ENCODE measurements around the gene ASB18. TPM values are rescaled to one million over a fixed set of nuclear protein-coding genes. Genes with fewer than 3 reads are reported as not detected.

Gene ASB18
- total RNA-seq, 2 experiments from 2014 or later, result not detected

DNA sequence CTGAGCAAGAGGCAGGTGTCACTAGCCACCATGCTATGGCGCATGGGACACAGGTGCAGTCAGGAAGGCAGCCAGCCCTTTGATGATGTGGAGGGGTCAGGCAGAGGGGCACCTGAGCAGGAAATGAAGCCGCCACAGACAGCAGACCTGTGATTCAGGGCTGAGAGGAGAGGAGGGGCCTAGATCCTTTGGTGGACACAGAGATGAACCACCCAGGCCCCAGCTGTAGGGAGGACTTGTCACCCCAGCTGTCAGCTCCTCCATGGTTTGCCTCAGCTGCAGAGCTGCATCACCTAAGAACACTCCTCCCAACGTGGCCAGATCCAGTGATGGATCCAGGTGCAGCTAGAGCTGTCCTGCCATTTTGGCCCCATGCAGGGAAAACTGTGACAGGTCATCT, 11.6 kb downstream of the ASB18 start:
- intact Hi-C loops (cut with DNase I, micrococcal nuclease), result no loop called here
- CTCF ChIA-PET, result no interaction called here
- POLR2A ChIA-PET, result no interaction called here
- Mint-ChIP-seq H3K9me3 (ENCODE audit: low read depth) (no peaks in the 10 kb centered on the region), H3K27me3 (peaks cover 20% of the 10 kb centered on the region), H3K4me3 (no peak overlapping the region), H3K4me1 (no peaks in the 10 kb centered on the region), H3K27ac (no peak overlapping the region), H3K36me3 (ENCODE audit: low read depth) (no peaks in the 10 kb centered on the region)
- ATAC-seq (no peak), DNase-seq (no peak)

DNA sequence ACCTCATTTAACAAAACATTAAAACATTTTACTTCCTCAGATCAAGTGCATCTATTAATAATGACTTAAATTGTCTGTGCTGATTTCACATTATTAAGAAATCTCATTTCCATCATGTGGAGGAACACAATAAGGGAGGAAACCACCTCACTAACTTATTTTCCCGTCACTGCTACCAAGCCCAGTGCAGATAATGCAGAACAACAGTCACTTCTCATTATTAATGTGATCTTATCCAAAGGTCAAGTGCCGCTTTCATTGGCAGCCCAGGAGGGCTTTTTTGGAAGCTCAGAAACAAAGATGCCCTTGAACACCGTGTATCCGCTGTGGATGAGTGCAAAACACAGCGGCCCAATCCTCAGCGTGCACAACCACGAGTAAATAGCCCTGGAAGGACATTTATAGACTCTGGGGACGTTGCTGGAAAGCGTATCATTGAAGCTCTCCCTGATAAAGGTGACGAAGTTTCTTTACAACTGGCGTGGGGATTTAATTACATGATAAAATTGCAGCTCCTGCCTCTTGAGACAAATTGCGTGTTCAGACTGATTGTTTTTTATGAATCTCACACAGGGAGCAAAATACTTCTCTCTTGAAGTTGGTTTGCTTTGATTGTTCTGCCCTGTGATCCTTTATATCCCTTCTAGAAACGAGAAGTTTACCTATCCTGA, 13.2 kb downstream of the ASB18 start:
- ChIA-PET POLR2A (no interaction called here), CTCF (no interaction called here)
- Mint-ChIP-seq H3K36me3 (ENCODE audit: low read depth) (no peaks in the 10 kb centered on the region), H3K4me1 (no peaks in the 10 kb centered on the region), H3K27me3 (peaks cover 21% of the 10 kb centered on the region), H3K27ac (no peak overlapping the region), H3K9me3 (ENCODE audit: low read depth) (no peaks in the 10 kb centered on the region), H3K4me3 (no peak overlapping the region)
- no peak for DNase-seq
- intact Hi-C loops (cut with DNase I, micrococcal nuclease), result no loop called here
- ATAC-seq, result no peak

DNA sequence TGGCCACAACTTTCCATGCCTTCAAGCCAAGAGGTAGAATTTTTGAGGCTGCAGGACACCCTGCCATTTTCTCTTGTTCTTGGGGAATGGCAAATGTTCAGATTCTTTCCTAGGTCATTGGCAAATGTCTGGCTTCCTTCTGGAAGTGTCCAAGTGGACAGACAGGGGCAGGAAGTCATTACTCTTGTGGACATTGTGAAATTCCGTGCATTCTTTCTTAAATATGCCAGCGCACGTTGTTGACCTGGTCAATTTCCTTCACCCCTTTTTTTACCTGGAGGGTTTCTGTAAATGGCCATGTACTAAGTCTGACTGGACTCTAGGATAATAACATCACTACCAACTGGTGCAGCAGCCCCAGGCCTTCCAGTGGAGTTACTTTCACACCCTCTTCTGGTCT, 13.9 kb downstream of the ASB18 start:
- intact Hi-C loops (cut with DNase I, micrococcal nuclease), result no loop called here
- Mint-ChIP-seq H3K4me1 (no peaks in the 10 kb centered on the region), H3K9me3 (ENCODE audit: low read depth) (no peaks in the 10 kb centered on the region), H3K4me3 (no peak overlapping the region), H3K27ac (no peak overlapping the region), H3K36me3 (ENCODE audit: low read depth) (no peaks in the 10 kb centered on the region), H3K27me3 (peaks cover 20% of the 10 kb centered on the region)
- CTCF ChIA-PET, result no interaction called here
- DNase-seq, result no peak
- POLR2A ChIA-PET, result no interaction called here
- ATAC-seq, result no peak

DNA sequence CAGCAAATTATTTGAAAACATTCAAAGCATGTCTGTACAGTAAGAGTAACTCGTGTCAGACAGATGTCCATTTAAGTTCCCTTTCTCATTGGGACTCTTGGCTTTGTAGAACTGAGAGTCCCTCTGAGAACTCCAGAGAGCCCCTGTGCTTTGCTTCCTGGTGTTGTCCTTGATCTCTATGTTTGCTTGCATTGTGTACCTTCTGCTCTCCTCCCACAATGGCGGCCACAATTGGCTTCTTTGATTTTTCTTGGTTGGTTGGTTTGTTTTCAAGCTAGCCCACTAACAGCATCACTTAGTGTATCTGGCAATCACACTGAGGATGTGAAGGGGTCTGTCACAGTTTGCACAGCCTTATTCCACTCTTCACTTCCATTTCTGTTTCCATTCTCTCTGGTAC, 15.1 kb downstream of the ASB18 start:
- Mint-ChIP-seq H3K36me3 (ENCODE audit: low read depth) (no peaks in the 10 kb centered on the region), H3K27me3 (peaks cover 20% of the 10 kb centered on the region), H3K27ac (no peak overlapping the region), H3K4me3 (no peak overlapping the region), H3K9me3 (ENCODE audit: low read depth) (no peaks in the 10 kb centered on the region), H3K4me1 (no peaks in the 10 kb centered on the region)
- no peak for ATAC-seq
- POLR2A ChIA-PET, result no interaction called here
- DNase-seq, result no peak
- intact Hi-C loops (cut with DNase I, micrococcal nuclease), result no loop called here
- CTCF ChIA-PET, result no interaction called here

DNA sequence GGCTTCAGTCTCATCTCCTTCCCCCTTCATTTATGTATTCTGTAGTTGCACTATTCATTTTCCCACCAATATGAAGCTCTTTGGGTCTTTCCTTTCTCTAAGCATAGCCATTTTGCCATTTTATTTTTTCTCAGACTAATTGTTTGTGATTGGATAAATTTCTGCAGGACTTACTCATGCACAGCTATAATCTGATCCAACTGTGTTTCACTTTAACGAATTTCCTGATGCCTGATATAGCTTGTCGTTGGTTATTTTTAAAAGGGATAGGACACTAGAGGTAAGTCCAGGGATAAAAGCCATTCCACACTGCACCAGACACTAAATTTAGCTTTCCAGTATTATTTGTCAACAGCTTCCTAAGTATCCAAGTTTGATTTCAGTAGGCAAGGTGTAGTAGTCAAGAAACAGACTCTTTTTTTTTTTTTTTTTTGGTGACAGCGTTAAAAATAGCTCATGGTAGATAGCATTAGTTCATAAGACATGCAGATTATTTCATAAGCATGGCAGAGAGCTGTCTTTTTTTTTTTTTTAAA, 17.4 kb downstream of the ASB18 start:
- intact Hi-C loops (cut with DNase I, micrococcal nuclease), result no loop called here
- DNase-seq (no peak), ATAC-seq (no peak)
- Mint-ChIP-seq H3K9me3 (ENCODE audit: low read depth) (no peaks in the 10 kb centered on the region), H3K27me3 (peaks cover 16% of the 10 kb centered on the region), H3K4me3 (no peak overlapping the region), H3K36me3 (ENCODE audit: low read depth) (no peaks in the 10 kb centered on the region), H3K4me1 (no peaks in the 10 kb centered on the region), H3K27ac (no peak overlapping the region)
- POLR2A ChIA-PET, result interaction anchor here (0.6 kb wide), 1 partner anchor 18 kb away, joined by 7 read pairs; no protein-coding TSS in a partner anchor
- CTCF ChIA-PET, result interaction anchor here (0.6 kb wide), 1 partner anchor 64 kb away, joined by 3 read pairs; no protein-coding TSS in a partner anchor

DNA sequence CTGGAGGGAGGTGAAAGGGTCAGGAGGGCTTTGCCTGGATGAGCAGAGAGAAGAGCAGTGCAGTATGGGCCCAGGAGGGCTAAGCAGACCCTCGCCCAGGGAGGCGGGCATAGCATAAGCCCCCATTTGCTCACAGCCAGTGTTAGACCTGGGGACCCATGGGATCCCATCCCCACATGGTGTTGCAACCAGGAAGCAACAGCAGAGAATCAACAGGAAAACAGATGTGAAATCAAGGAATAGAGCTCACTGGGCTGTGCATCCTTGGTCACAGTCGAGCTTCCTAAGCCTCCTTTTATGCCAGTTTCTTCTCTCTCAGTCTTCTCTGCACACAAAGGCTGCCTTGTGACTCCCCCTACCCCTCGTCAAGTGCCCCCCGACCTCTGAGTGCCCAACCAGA, 19.9 kb downstream of the ASB18 start:
- POLR2A ChIA-PET, result interaction anchor here (0.7 kb wide), 1 partner anchor 108 kb away, joined by 3 read pairs; no protein-coding TSS in a partner anchor
- Mint-ChIP-seq H3K27ac (no peak overlapping the region), H3K36me3 (ENCODE audit: low read depth) (no peaks in the 10 kb centered on the region), H3K4me3 (no peak overlapping the region), H3K9me3 (ENCODE audit: low read depth) (no peaks in the 10 kb centered on the region), H3K27me3 (peaks cover 21% of the 10 kb centered on the region), H3K4me1 (no peaks in the 10 kb centered on the region)
- intact Hi-C loops (cut with DNase I, micrococcal nuclease), result no loop called here
- no peak for ATAC-seq
- DNase-seq, result no peak
- CTCF ChIA-PET, result no interaction called here

DNA sequence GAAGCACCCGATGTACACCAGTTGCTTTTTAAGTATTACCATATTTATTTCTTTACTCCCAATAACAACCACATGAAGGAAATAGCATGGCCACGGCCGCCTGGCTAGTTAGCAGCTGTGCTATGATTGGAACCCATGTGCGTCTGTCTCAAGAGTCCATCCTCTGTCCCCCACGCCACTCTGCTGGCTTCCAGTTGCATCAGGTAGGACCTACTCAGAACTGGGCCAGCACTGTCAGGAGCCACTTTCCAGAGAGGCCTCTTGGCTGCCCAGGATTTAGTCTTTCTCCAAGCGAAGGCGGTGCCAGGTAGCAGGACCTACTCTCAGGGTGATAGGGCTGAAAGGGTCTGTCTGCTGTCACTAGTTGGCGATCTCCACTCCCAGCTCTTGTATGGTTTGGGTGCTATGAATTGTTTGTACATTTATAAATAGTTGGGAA, 22.1 kb downstream of the ASB18 start:
- POLR2A ChIA-PET, result no interaction called here
- Mint-ChIP-seq H3K4me1 (no peaks in the 10 kb centered on the region), H3K27ac (no peak overlapping the region), H3K36me3 (ENCODE audit: low read depth) (no peaks in the 10 kb centered on the region), H3K4me3 (no peak overlapping the region), H3K27me3 (peaks cover 24% of the 10 kb centered on the region), H3K9me3 (ENCODE audit: low read depth) (no peaks in the 10 kb centered on the region)
- no peak for DNase-seq
- intact Hi-C loops (cut with DNase I, micrococcal nuclease), result no loop called here
- no peak for ATAC-seq
- CTCF ChIA-PET, result interaction anchor here (0.5 kb wide), 1 partner anchor 329 kb away, joined by 3 read pairs; no protein-coding TSS in a partner anchor

DNA sequence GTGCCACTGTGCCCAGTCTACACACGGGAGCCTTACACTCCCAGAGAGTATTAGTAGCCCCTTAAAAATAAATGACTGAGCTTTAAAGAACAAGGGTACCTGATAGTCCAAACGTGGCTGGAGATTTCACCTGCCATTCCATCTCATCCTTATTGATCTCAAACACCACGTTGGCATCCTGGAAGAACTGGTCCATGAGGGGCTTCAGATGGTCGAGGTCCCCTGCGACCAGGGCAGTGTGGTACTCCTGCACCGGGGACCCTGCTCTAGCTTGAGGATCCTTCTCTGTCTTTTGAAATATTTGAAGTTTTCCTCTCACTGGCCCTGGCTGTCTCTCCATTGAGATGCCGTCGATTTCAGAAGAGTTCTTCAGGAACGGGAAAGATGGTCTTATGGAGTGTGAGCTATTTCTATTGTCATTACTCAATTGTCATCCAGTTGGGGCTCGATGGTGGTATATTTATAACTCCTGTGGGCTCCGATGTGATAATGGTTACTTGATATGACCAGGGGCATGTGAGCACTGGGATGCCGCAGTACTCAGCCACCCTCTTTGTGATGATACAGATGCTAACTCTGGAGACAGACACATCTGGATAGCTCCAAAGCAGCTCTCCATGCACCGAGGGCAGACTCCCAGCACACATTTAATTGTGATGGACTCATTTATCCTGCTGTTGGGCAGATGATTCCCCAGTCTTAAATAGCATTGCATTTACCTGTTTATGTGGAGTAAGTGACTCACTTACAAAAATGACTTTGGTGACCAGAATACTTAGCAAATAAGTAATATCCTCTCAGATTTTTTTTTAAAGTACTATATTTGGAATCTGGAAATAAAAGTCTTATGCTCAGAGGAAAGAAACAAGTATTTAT, 22.8 kb downstream of the ASB18 start:
- POLR2A ChIA-PET, result no interaction called here

DNA sequence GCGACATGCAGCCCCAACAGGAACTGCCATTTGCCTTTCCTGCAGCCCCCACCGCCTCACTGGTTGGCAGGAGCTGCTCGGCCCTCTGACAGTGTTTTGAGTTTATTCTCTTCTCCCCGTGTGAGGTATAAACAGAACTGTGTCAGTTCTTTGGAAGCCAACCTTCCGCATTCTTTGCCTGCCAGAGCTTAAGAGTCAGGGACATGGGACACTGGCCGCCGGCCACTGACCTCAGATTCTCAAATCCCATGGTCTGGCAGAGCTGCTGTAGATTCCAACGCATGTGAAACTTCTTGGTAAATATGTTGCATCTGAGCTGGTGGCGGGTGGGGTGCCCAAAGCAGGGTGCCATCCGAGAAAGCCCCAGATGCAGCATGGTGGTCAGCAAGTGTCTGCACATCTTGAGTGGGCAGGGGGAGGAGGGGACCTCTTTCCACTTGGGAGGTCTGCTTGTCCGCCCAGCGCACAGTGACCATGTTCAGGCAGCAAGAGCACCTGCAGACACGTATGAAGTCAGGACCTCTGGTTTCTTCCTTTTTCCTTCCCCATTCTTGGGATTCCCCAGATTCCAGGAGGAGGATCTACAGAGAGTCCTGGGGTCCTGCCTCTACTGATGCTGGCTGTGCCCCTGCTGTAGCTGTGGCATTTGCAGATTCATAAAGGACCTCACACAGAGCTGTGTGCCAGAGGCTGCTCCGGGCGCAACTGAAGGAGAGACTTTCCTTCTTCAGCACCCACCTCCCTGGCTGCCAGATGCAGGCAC, 23.8 kb downstream of the ASB18 start:
- Mint-ChIP-seq H3K27me3 (peaks cover 31% of the 10 kb centered on the region), H3K9me3 (ENCODE audit: low read depth) (no peaks in the 10 kb centered on the region), H3K36me3 (ENCODE audit: low read depth) (no peaks in the 10 kb centered on the region), H3K4me3 (no peak overlapping the region), H3K4me1 (peaks cover 2% of the 10 kb centered on the region), H3K27ac (no peak overlapping the region)
- ChIA-PET CTCF (no interaction called here), POLR2A (no interaction called here)
- no peak for DNase-seq
- intact Hi-C loops (cut with DNase I, micrococcal nuclease), result no loop called here
- no peak for ATAC-seq

More for the DNA sequence above, 22.8 kb downstream of the ASB18 start:
- Mint-ChIP-seq H3K4me3 (no peak overlapping the region), H3K9me3 (ENCODE audit: low read depth) (no peaks in the 10 kb centered on the region), H3K4me1 (peaks cover 2% of the 10 kb centered on the region), H3K36me3 (ENCODE audit: low read depth) (no peaks in the 10 kb centered on the region), H3K27ac (no peak overlapping the region), H3K27me3 (peaks cover 28% of the 10 kb centered on the region)
- ATAC-seq, result no peak
- CTCF ChIA-PET, result no interaction called here
- intact Hi-C loops (cut with DNase I, micrococcal nuclease), result no loop called here
- no peak for DNase-seq

DNA sequence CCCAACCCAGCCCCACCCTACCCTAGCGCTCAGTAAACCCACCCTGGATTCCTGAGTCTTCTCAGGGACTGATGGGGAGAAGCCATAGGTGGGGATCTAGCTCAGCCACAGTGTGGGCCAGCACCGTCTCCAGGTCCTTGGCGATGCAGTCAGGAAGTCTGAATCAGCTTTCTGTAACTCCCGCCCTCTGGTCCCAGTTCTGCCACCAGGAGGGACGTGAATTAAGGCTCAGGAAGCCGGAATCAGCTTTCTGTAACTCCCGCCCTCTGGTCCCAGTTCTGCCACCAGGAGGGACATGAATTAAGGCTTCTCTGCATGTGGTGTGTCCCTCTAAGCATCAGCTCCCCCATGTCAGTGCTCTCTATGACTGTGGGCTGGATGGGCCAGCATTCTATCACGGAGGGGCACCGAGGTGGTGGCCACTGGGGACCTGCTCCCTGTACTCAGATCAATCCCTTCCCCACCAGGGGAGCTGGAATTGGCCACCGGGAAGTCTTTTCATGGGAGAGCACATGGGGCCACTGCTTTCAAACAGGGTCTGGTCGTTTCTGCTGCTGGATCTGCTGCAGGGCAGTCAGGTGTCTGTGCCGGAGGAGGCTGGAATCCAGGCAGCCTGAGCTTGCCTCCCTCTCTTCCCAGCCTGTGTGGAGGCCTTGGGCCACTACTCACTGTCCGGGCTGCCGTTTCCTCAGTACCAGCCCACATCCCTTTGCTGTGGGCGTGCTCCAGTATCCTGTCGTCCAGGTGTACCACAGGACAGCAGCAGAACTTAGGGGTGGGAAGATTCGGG, 24.7 kb downstream of the ASB18 start:
- Mint-ChIP-seq H3K4me3 (no peak overlapping the region), H3K9me3 (ENCODE audit: low read depth) (no peaks in the 10 kb centered on the region), H3K27ac (no peak overlapping the region), H3K36me3 (ENCODE audit: low read depth) (no peaks in the 10 kb centered on the region), H3K4me1 (peaks cover 2% of the 10 kb centered on the region), H3K27me3 (peaks cover 38% of the 10 kb centered on the region)
- CTCF ChIA-PET, result no interaction called here
- POLR2A ChIA-PET, result no interaction called here
- DNase-seq (no peak), ATAC-seq (no peak)
- intact Hi-C loops (cut with DNase I, micrococcal nuclease), result no loop called here

DNA sequence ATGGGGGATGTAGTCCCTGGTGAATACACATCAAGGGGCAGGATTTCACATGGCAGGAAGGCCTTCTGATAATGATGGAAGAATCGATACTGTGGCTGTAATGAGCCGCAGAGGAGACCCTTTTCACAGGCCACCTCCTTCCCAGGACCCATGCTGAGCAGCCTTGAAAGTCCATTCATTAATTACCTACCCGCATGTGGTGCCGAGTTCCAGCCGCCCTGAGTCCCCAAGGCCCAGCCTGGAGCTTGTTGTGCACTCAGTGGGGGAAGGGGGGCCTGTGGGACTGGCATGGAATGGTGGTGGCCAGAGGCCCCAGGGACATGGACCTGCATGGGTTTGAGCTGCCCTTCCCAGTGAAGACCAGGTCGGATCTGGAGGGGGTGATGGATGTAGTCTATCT, 25.5 kb downstream of the ASB18 start:
- H3K9me3 Mint-ChIP-seq (ENCODE audit: low read depth), result no peaks in the 10 kb centered on the region
- no peak for ATAC-seq
- no peak overlapping the region for H3K27ac Mint-ChIP-seq
- H3K36me3 Mint-ChIP-seq (ENCODE audit: low read depth), result no peaks in the 10 kb centered on the region
- peaks cover 43% of the 10 kb centered on the region for H3K27me3 Mint-ChIP-seq
- no peak for DNase-seq
- no peak overlapping the region for H3K4me3 Mint-ChIP-seq
- ChIA-PET POLR2A (no interaction called here), CTCF (interaction anchor here (0.7 kb wide), 1 partner anchor 63 kb away, joined by 3 read pairs; no protein-coding TSS in a partner anchor)
- intact Hi-C loops (cut with DNase I, micrococcal nuclease), result no loop called here
- H3K4me1 Mint-ChIP-seq, result peaks cover 2% of the 10 kb centered on the region
